Neural crest cell (in vitro differentiated cells): ENCODE data around the gene ZNF48. TPM values are rescaled to one million over a fixed set of nuclear protein-coding genes. Genes with fewer than 3 reads are reported as not detected.

Experiments used
- DNase-seq: peaks from one replicate; pipeline ENCODE4 v3.0.0; 2021; ENCODE audit warnings: low read depth, mixed read lengths, low spot score
- H3K27ac Mint-ChIP-seq: one replicate; pipeline ENCODE4 v1.8.0; 2021; ENCODE audit warnings: mild to moderate bottlenecking, mixed read lengths; ENCODE audit not compliant: unreplicated experiment
- H3K27me3 Mint-ChIP-seq: 2 replicates; pipeline ENCODE4 v1.8.0; 2021; ENCODE audit warnings: low read depth, mild to moderate bottlenecking, mixed read lengths
- H3K36me3 Mint-ChIP-seq: 2 replicates; pipeline ENCODE4 v1.8.0; 2021; ENCODE audit warnings: low read depth, mild to moderate bottlenecking, mixed read lengths
- H3K4me1 Mint-ChIP-seq: 2 replicates; pipeline ENCODE4 v1.8.0; 2021; ENCODE audit warnings: mixed read lengths
- H3K4me3 Mint-ChIP-seq: one replicate; pipeline ENCODE4 v1.8.0; 2021; ENCODE audit warnings: mild to moderate bottlenecking, mixed read lengths
- H3K9me3 Mint-ChIP-seq: 2 replicates; pipeline ENCODE4 v1.8.0; 2021; ENCODE audit warnings: mixed read lengths
- total RNA-seq: library from RNA; stranded (reverse); gene quantifications from 2 replicates; pipeline ENCODE4 v1.2.1, GENCODE V29; 2021
- TF ChIP-seq, protein P1 (sequence below): fragments of 200-600 bp; sonication (generic); conservative IDR thresholded peaks from 2 replicates; pipeline ENCODE4 v1.5.0; 2021; ENCODE audit warnings: antibody characterized with exemption, mild to moderate bottlenecking

The ZNF48 gene
- total RNA-seq, 1 donor from 2014 or later = 60.9 TPM

DNA sequence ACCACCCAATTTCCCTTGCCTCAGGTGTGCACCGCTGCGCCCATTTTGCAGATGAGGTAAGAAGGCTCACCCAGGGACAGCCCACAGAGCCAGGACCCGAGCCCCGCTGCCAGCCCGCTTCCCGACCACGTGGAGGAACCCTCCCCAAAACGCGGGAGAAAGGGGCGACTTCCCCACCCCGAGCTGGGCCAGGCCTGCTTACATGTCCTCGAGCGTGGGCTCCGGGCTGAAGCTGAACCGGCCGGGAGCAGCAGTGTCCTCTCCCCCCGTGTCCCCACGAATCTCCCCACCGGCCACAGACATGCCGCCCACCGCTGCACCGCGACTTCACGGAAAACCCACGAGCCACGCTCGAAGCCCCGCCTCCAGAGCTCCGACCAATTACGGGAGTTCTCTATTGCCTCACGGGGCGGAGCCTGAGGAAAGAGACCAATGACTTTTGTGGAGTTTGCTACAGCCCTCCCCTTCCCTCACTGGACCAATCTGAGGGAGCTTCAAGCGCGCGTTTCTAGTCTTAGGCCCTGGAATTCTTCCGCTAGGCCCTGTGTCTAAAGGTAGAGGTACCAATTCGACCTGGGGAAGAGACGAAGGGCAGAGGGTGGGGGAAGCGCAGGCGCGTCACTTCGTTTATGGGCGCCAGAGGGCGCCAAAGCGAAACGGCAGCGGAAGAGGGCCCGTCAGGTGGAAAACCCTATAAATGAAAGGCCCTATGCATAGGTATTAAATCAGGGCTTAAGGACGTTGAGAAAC lies 34.6 kb downstream of the ZNF48 start, which contains the start of gene DCTPP1:
Gene DCTPP1 (minus strand): TSS at position 353 of the 750 bp plus-strand sequence. CDS start 50 bp downstream, at position 303.
- Mint-ChIP-seq H3K27ac (peak within 1 kb of the TSS; percentile 57), H3K27me3 (peaks cover 3% of the 10 kb centered on the region), H3K4me1 (peaks cover 24% of the 10 kb centered on the region)

DNA sequence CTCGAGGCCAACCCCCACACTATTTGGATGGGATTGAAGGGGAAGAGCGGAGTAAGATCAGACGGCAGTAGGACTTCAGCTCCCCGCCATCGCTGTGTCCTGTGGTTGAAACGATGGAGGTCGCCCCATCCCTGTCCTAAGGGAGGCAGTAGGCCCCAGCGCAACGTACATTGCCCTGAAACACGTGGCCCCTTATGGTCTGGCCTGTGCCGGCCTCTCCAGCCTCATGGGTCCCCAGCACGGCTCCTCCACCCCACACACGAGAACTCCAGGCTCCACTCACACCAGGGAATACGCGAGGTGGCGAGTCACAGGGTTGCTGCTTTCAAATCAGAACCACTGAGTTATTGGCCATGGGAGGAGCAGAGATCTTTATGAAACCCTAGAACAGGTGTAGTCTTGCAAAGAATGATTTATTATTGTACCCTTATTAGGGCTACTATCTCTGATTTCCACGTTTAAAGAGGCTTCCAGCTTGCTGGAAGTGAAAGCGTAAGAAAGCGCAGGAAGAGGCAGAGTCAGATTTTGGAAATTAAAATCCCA lies 35.3 kb downstream of the ZNF48 start:
- Mint-ChIP-seq H3K36me3 (peaks cover 12% of the 10 kb centered on the region), H3K27me3 (peaks cover 6% of the 10 kb centered on the region), H3K4me3 (no peak overlapping the region), H3K27ac (no peak overlapping the region), H3K9me3 (no peaks in the 10 kb centered on the region), H3K4me1 (peaks cover 24% of the 10 kb centered on the region)
- TF ChIP-seq, protein P1, sequence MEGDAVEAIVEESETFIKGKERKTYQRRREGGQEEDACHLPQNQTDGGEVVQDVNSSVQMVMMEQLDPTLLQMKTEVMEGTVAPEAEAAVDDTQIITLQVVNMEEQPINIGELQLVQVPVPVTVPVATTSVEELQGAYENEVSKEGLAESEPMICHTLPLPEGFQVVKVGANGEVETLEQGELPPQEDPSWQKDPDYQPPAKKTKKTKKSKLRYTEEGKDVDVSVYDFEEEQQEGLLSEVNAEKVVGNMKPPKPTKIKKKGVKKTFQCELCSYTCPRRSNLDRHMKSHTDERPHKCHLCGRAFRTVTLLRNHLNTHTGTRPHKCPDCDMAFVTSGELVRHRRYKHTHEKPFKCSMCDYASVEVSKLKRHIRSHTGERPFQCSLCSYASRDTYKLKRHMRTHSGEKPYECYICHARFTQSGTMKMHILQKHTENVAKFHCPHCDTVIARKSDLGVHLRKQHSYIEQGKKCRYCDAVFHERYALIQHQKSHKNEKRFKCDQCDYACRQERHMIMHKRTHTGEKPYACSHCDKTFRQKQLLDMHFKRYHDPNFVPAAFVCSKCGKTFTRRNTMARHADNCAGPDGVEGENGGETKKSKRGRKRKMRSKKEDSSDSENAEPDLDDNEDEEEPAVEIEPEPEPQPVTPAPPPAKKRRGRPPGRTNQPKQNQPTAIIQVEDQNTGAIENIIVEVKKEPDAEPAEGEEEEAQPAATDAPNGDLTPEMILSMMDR = peak; percentile 43
- no peak for DNase-seq

More for the DNA sequence above, 34.6 kb downstream of the ZNF48 start, which contains the start of gene DCTPP1:
- no peaks in the 10 kb centered on the region for H3K9me3 Mint-ChIP-seq
- peak; percentile 88 for DNase-seq
- H3K36me3 Mint-ChIP-seq = peaks cover 12% of the 10 kb centered on the region
- TF ChIP-seq, protein P1 = peak; percentile 90
- no peak within 1 kb of the TSS for H3K4me3 Mint-ChIP-seq

DNA sequence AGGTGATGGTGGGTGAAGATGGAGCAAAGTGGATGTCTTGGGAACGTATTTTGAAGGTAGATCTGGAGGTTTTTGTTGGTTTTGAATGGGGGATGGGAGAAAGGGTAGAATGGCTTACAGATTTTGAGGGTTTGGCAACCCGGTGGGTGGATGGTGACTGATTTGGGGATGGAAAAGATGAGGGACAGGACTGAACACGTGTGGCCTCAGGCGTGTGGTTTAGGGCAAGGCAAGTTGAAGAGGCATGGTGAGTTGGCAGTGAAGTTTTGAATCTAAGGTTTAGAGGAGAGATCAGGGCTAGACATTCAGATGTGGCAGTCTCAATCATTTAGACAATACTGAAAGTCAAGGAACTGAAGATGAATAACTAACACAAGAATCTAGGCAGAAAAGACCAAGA lies 39.6 kb downstream of the ZNF48 start:
- DNase-seq = no peak
- no peak overlapping the region for H3K27ac Mint-ChIP-seq
- peaks cover 6% of the 10 kb centered on the region for H3K27me3 Mint-ChIP-seq
- no peak overlapping the region for H3K4me3 Mint-ChIP-seq
- H3K4me1 Mint-ChIP-seq = no peaks in the 10 kb centered on the region
- no peaks in the 10 kb centered on the region for H3K9me3 Mint-ChIP-seq
- TF ChIP-seq, protein P1 = no peak
- H3K36me3 Mint-ChIP-seq = no peaks in the 10 kb centered on the region

DNA sequence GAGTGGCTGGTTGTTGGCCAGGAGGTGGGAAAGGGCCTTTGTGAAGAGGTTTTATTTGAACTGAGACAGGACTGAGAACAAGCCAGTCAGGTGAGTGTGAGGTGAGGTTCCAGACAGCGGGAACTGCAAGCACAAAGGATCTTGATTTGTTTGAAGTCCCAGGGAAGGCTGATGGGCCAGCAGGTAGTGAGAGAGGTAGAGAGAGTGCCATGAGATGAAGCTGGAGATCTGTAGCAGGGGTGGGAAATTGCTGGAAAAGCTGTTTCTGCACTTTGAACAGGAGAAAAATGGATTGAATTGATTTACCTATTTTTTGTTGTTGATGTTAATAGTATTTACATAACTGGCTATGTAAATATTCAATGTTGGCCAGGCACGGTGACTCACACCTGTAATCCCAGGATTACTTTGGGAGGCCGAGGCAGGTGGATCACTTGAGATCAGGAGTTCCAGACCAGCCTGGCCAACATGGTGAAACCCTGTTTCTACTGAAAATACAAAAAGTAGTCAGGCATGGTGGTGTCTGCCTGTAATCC lies 42.4 kb downstream of the ZNF48 start:
- no peak overlapping the region for H3K4me3 Mint-ChIP-seq
- TF ChIP-seq, protein P1 = no peak
- H3K4me1 Mint-ChIP-seq = no peaks in the 10 kb centered on the region
- no peaks in the 10 kb centered on the region for H3K36me3 Mint-ChIP-seq
- no peak for DNase-seq
- H3K27ac Mint-ChIP-seq = no peak overlapping the region
- H3K9me3 Mint-ChIP-seq = no peaks in the 10 kb centered on the region
- H3K27me3 Mint-ChIP-seq = peaks cover 8% of the 10 kb centered on the region

DNA sequence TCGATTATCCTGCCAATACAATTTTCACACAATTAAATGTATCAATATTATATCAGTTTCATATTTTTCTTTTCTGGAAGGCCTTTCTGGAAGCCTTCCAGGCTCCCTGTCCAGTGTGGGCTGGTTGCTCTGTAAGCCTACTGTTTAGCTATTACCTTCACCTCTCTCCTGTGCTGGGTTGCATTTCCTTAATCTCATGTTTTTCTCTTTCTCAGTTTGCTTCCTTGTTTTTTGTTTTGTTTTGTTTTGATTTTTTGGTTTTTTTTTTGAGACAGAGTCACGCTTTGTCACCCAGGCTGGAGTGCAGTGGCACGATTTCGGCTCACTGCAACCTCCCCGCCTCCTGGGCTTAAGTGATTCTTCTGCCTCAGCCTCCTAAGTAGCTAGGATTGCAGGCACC lies 43.6 kb downstream of the ZNF48 start:
- peaks cover 9% of the 10 kb centered on the region for H3K4me1 Mint-ChIP-seq
- no peak overlapping the region for H3K27ac Mint-ChIP-seq
- TF ChIP-seq, protein P1 = no peak
- no peak overlapping the region for H3K4me3 Mint-ChIP-seq
- peaks cover 8% of the 10 kb centered on the region for H3K27me3 Mint-ChIP-seq
- H3K9me3 Mint-ChIP-seq = no peaks in the 10 kb centered on the region
- H3K36me3 Mint-ChIP-seq = peaks cover 8% of the 10 kb centered on the region
- DNase-seq = no peak
